Esophagus muscularis mucosa (tissue), 4 donors: ENCODE data around the gene MKKS.

ENCODE experiments used
- EP300 ChIP-seq: sonication (generic); formaldehyde crosslinking; IDR thresholded peaks from one replicate; pipeline ENCODE4 v1.6.1; 2017; ENCODE audit warnings: antibody characterized with exemption
- POLR2A ChIP-seq: fragments of 450-650 bp; IDR thresholded peaks from one replicate; pipeline ENCODE4 v1.6.1; 2017; ENCODE audit warnings: antibody characterized with exemption, moderate library complexity, mild to moderate bottlenecking, low read depth
- POLR2AphosphoS5 ChIP-seq, 2 donors: sonication (generic); formaldehyde crosslinking; IDR thresholded peaks; one replicate each; pipeline ENCODE4 v1.6.1; 2017; ENCODE audit warnings: antibody characterized with exemption in 2 of 2
- TF ChIP-seq, protein P1 (sequence below), 3 experiments: fragments of 200-600 bp in 2 of 3; fragments of 450-650 bp in 1 of 3; sonication (generic) in 2 of 3; IDR thresholded peaks; one replicate each; pipeline ENCODE4 v1.5.1; 2017 to 2019; ENCODE audit warnings: antibody characterized with exemption in 3 of 3, mild to moderate bottlenecking in 2 of 3, moderate library complexity in 1 of 3

- TF ChIP-seq, protein P1, sequence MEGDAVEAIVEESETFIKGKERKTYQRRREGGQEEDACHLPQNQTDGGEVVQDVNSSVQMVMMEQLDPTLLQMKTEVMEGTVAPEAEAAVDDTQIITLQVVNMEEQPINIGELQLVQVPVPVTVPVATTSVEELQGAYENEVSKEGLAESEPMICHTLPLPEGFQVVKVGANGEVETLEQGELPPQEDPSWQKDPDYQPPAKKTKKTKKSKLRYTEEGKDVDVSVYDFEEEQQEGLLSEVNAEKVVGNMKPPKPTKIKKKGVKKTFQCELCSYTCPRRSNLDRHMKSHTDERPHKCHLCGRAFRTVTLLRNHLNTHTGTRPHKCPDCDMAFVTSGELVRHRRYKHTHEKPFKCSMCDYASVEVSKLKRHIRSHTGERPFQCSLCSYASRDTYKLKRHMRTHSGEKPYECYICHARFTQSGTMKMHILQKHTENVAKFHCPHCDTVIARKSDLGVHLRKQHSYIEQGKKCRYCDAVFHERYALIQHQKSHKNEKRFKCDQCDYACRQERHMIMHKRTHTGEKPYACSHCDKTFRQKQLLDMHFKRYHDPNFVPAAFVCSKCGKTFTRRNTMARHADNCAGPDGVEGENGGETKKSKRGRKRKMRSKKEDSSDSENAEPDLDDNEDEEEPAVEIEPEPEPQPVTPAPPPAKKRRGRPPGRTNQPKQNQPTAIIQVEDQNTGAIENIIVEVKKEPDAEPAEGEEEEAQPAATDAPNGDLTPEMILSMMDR (IDR thresholded peaks at IDR 0.05) = no peak
- no peak for TF ChIP-seq POLR2A
- TF ChIP-seq POLR2AphosphoS5 (IDR thresholded peaks at IDR 0.05) = no peak
- no peak for TF ChIP-seq EP300
Measured at GRCh38 chr20:10423735-10424134, 10.3 kb downstream of the MKKS start.
